Fibroblast of the aortic adventitia (primary cell): Measurements from ENCODE around the gene PCK1. TPM values are rescaled to one million over a fixed set of nuclear protein-coding genes. Genes with fewer than 3 reads are reported as not detected.

ENCODE experiments used
- DNase-seq: peaks from one replicate; pipeline ENCODE4 v3.0.0-alpha.2; 2010; ENCODE audit warnings: low read depth
- H3K4me3 ChIP-seq: 2 replicates; pipeline ENCODE4 v1.5.1; 2011; ENCODE audit warnings: low read depth, mild to moderate bottlenecking, control low read depth, low read length, moderate library complexity
- total RNA-seq: library from RNA; depleted of rRNA; stranded (reverse); fragments of >200 nt; gene quantifications from 2 replicates; pipeline ENCODE4 v1.2.3, GENCODE V29; 2012; ENCODE audit warnings: low replicate concordance
- TF ChIP-seq, protein P1 (sequence below): IDR thresholded peaks from 2 replicates; pipeline ENCODE4 v1.5.1; 2011; ENCODE audit warnings: mild to moderate bottlenecking, low read length, control low read depth, inconsistent platforms; ENCODE audit not compliant: insufficient read depth

PCK1 gene
- total RNA-seq, 1 donor = not detected

DNA sequence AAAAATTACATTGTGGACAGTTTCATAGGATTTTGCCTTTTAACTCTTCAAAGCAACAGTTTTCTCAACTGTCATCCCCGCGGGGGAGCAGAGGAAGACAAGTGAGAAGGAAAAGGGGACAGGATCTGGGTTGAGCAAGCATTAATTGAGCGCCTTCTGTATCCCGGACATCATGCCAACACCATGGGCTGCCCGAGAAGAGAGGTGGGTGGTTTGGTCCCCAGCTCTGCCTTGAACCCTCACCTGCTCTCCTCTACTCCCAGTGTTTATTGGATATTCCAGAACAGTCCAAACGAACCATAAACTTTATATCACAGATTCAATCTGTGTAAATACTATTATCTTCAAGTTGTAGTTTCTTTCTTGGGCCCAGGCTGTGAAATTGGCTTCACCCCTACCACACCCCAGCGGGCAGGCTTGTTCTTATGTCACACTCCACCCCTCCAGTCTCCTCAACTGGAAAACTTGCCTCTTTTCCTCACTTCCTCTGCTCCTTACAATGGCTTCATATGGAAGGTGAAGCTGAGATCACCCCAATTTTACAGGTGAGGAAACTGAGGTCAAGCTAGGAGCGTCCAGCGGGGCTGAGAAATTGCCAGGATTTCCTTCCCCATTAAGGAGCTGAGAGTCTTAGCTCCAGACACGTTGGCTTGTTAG, 6.0 kb downstream of the PCK1 start:
- no peak for DNase-seq
- no peak overlapping the region for H3K4me3 ChIP-seq
- TF ChIP-seq, protein P1, sequence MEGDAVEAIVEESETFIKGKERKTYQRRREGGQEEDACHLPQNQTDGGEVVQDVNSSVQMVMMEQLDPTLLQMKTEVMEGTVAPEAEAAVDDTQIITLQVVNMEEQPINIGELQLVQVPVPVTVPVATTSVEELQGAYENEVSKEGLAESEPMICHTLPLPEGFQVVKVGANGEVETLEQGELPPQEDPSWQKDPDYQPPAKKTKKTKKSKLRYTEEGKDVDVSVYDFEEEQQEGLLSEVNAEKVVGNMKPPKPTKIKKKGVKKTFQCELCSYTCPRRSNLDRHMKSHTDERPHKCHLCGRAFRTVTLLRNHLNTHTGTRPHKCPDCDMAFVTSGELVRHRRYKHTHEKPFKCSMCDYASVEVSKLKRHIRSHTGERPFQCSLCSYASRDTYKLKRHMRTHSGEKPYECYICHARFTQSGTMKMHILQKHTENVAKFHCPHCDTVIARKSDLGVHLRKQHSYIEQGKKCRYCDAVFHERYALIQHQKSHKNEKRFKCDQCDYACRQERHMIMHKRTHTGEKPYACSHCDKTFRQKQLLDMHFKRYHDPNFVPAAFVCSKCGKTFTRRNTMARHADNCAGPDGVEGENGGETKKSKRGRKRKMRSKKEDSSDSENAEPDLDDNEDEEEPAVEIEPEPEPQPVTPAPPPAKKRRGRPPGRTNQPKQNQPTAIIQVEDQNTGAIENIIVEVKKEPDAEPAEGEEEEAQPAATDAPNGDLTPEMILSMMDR = no peak

DNA sequence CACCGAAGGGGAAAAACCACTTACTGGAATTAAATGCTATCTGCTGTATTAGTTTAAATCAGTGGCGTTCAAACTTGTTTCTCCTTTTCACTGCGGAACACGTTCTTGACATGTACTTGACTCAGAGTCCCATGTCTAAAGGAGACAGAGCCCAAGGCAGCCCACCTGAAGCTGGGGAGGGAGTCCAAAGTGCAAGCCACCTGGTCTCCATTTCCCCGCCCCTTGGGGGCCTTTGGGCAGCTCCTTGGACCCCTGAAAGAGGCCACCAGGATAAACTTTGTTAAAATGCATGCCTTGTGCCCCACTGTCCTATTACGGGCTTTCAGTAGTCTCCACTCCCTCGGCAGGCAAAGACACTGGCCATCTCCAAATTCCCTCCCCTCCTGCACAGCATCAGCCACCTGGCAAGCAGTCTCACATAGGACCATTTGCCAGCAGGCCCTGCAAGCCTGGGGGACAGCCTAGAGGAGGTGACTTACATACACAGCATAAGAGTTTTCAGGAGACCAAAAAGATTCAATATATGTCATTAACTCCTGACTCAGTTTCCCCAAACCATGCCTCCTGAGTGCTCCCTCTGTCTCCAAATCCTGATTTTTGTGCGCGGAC, 6.7 kb downstream of the PCK1 start:
- TF ChIP-seq, protein P1 = no peak

DNA sequence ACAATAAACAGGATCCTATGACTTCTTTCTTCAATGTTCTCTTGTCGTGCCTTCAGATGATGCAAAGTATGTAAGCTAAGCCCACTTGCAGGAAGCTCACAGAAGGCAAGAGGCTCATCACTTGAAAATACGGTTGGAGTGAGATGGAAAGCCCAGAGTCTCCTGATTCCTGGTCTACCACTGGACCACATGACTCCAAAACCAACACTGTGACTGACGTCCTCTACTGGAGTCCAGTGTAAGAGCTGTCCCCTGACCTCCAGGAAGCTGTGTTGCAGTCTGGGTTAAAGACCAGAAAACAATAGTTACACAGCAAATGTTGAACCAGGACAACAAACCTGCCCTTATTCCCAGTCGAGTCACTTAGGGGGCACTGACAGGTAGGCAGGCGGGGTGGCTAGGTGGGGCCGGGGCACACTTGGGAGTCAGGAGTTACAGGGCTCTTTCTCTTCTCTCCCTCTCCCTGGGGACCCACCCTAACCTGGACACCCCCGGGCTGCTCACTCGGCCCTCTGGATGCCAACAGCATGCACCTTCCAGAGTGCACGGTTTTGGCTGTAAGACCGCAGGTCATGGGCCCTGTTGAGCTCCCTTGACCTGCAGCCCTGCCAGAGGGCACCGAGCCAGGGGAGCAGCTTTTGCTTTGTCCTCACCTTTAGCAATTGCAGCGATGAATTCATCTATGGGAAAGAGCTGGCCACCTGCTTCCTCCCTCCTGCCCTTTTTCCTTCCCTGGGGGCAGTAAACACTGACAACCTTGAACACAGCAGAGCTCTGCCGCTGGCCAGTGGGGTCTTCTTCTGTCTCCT, 7.4 kb downstream of the PCK1 start:
- no peak for DNase-seq
- H3K4me3 ChIP-seq = no peak overlapping the region
- TF ChIP-seq, protein P1 = no peak

More for the DNA sequence above, 6.7 kb downstream of the PCK1 start:
- H3K4me3 ChIP-seq = no peak overlapping the region
- DNase-seq = no peak

DNA sequence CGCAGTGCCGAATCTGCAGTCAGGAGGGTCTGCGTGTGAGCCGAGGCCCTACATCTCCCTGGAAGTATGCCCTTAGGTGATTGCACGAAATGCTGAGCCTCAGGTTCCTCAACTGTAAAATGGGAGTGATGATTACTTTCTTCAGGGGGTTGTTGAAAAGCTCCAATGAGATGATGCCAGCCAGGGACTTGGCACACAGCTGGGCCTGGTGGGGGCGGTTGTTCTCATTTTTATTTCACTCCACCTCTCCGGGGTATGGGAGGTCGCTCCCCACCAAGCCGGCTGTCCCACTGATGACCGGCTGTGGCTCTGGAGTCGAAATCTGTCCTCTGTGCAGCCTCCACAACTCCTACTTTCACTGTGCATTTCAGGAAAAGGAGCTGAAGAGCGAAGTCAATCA, 8.1 kb downstream of the PCK1 start:
- no peak overlapping the region for H3K4me3 ChIP-seq
- DNase-seq = no peak
- TF ChIP-seq, protein P1 = no peak

DNA sequence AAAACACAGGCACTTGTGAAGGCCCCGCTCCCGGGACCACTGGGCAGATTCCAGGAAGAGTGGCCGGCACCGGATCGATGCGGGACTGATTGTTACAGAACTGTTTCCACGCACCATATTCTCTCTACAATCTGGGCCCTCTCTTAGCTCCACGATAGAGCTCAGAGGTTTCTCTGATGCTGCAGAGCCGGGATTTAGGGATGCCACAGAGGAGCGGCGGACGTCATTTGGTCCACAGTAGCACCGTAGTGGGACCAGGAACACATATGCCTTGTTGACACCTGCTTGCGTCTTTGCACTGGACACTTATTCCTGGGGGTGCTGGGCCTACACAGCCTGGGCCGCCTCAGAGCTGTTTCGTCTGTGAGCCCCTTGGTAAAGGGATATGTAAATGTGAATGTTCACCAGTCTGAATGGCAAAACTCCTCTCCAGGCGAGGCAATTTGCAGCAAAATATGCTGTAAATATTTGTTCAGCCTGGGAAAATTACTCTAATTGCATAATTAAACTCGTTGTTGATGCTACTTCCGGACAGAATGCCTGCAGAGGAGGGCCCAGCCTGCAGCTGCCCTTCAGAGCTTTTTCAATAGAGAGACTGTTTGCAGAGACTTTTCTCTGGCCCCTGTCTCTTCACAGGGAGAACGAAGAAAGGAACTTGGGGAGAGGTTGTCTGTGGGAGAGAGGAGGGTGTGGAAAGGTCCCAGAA, 9.4 kb downstream of the PCK1 start:
- TF ChIP-seq, protein P1 = no peak
- no peak for DNase-seq
- no peak overlapping the region for H3K4me3 ChIP-seq

DNA sequence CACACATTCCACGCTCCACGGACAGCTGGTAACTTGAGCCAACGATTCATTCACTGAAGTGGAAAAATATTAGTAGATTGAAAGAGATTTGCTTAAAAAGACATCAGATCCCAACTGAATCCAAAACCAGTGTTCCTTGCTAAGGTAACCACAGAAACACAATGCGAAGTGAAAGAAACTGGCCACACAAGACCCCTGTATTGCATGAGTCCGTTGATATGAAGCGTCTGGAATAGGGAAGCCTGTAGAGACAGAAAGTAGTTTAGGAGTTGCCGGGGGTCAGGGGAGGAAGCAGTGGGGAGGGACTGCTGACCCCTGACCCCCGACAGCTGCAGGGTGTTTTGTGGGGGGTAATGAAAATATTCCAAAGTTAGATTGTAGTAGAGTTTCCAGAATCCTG, 10.0 kb downstream of the PCK1 start:
- TF ChIP-seq, protein P1 = no peak
- H3K4me3 ChIP-seq = no peak overlapping the region
- DNase-seq = no peak
